Embryonic facial prominence (tissue), 1 donor: ENCODE data around the gene URGCP.

ENCODE experiments used
- DNase-seq: peaks from one replicate; pipeline ENCODE4 v3.0.0-alpha.2; 2016; ENCODE audit errors: extremely low spot score

The URGCP gene

GRCh38 chr7:43906331-43907010, at the start of gene URGCP:
Gene URGCP, minus strand, starts transcription at chr7:43906596. Its CDS starts 21 bp downstream, at chr7:43906575.
- no peak for DNase-seq

GRCh38 chr7:43956027-43956426, 49.6 kb upstream of the URGCP start:
- no peak for DNase-seq

GRCh38 chr7:43954524-43955228, 48.3 kb upstream of the URGCP start:
- DNase-seq: no peak

GRCh38 chr7:43953071-43953470, 46.7 kb upstream of the URGCP start:
- no peak for DNase-seq

- no peak for DNase-seq
These were observed 45.6 kb upstream of the URGCP start for GRCh38 chr7:43952028-43952427.

- no peak for DNase-seq
These were observed 37.9 kb upstream of the URGCP start for GRCh38 chr7:43944286-43944685.

GRCh38 chr7:43943417-43944187, 37.2 kb upstream of the URGCP start:
- DNase-seq: no peak

- no peak for DNase-seq
These were observed 36.6 kb upstream of the URGCP start for GRCh38 chr7:43942997-43943396.

GRCh38 chr7:43942250-43942649, 35.9 kb upstream of the URGCP start:
- no peak for DNase-seq

GRCh38 chr7:43938892-43939482, 32.6 kb upstream of the URGCP start:
- DNase-seq: no peak

- DNase-seq: no peak
These were observed 31.0 kb upstream of the URGCP start for GRCh38 chr7:43937444-43937843.

- DNase-seq: no peak
These were observed 27.6 kb upstream of the URGCP start for GRCh38 chr7:43933902-43934560.

- DNase-seq: no peak
These were observed 24.9 kb upstream of the URGCP start for GRCh38 chr7:43931346-43931745.

- DNase-seq: no peak
These were observed 23.4 kb upstream of the URGCP start for GRCh38 chr7:43929529-43930457.

GRCh38 chr7:43927810-43928209, 21.4 kb upstream of the URGCP start:
- DNase-seq: no peak

- no peak for DNase-seq
These were observed 20.4 kb upstream of the URGCP start for GRCh38 chr7:43926798-43927123.

- DNase-seq: no peak
These were observed 19.8 kb upstream of the URGCP start, which contains the start of gene UBE2D4 for GRCh38 chr7:43925984-43926797. Gene UBE2D4, plus strand, starts transcription at chr7:43926436. Its CDS starts 97 bp downstream, at chr7:43926533.

GRCh38 chr7:43922726-43923125, 16.3 kb upstream of the URGCP start:
- no peak for DNase-seq

- no peak for DNase-seq
These were observed 15.0 kb upstream of the URGCP start for GRCh38 chr7:43921423-43921822.

GRCh38 chr7:43915907-43916306, 9.5 kb upstream of the URGCP start:
- no peak for DNase-seq
